ENCODE measurements around the gene STRAP. TPM values are rescaled to one million over a fixed set of nuclear protein-coding genes. Genes with fewer than 3 reads are reported as not detected.

The STRAP gene
- total RNA-seq, 1 donor, result 69.5 TPM

DNA sequence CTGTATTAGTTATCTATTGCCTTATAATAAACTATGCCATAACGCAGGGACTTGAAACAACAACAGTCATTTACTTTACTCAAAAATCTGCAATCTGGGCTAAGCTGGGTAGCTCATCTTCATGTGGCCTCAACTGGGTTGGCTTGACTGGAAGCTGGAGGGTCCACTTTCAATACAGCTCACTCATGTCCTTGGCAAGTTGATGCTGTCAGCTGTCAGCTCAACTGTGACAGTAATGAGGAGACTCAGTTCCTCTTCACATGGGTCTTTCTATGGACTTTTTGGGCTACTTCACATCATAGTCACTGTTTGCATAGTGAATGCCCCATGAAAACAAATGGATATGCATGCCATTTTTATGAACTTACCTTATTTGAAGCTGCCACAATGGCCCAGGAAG, 33.6 kb upstream of the STRAP start:
- H3K4me2 ChIP-seq (ENCODE audit: insufficient read depth, low read length), result no peak overlapping the region
- no peak overlapping the region for H3K4me3 ChIP-seq (ENCODE audit: insufficient read depth, low read length)
- TF ChIP-seq, protein P1, sequence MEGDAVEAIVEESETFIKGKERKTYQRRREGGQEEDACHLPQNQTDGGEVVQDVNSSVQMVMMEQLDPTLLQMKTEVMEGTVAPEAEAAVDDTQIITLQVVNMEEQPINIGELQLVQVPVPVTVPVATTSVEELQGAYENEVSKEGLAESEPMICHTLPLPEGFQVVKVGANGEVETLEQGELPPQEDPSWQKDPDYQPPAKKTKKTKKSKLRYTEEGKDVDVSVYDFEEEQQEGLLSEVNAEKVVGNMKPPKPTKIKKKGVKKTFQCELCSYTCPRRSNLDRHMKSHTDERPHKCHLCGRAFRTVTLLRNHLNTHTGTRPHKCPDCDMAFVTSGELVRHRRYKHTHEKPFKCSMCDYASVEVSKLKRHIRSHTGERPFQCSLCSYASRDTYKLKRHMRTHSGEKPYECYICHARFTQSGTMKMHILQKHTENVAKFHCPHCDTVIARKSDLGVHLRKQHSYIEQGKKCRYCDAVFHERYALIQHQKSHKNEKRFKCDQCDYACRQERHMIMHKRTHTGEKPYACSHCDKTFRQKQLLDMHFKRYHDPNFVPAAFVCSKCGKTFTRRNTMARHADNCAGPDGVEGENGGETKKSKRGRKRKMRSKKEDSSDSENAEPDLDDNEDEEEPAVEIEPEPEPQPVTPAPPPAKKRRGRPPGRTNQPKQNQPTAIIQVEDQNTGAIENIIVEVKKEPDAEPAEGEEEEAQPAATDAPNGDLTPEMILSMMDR (IDR thresholded peaks at IDR 0.05; ENCODE audit: extremely low read depth, low read depth, low read length), result no peak
- DNase-seq (ENCODE audit: insufficient read length, low spot score, missing footprints), result no peak
- H3K27me3 ChIP-seq (ENCODE audit: insufficient read depth, low read length), result no peaks in the 10 kb centered on the region
- no peaks in the 10 kb centered on the region for H3K36me3 ChIP-seq (ENCODE audit: insufficient read depth, low read length)
- H3K79me2 ChIP-seq (ENCODE audit: insufficient read depth, low read length), result no peaks in the 10 kb centered on the region
- no peak overlapping the region for H2AFZ ChIP-seq (ENCODE audit: low read length)
- H3K27ac ChIP-seq (ENCODE audit: low read depth, low read length), result no peak overlapping the region
- no peaks in the 10 kb centered on the region for H3K9me3 ChIP-seq (ENCODE audit: low read depth, low read length)
- no peaks in the 10 kb centered on the region for H4K20me1 ChIP-seq (ENCODE audit: insufficient read depth, low read length)
- H3K4me1 ChIP-seq (ENCODE audit: insufficient read depth, low read length), result peaks cover 4% of the 10 kb centered on the region

DNA sequence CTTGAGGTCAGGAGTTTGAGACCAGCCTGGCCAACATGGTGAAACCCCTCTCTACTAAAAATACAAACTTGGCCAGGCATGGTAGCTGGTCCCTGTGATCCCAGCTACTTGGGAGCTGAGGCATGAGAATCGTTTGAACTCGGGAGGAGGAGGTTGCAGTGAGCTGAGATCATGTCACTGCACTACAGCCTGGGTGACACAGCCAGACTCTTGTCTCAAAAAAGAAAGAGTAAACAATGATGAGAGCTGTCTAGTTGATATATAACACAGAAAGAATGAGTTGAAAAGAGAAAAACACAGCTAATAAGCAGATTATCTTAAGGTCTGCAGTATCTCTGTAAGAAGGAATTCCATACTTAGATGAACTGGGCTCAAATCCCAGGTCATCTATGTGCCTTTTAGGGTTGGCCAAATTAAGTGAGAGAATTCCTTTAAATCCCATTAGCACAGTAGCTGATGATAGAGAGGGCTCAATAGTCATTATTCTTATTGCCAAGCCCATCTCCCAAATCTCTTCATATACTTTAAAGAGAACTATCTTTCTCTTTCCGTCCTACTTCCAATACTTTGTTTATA, 31.1 kb upstream of the STRAP start:
- H3K27me3 ChIP-seq (ENCODE audit: insufficient read depth, low read length), result no peaks in the 10 kb centered on the region
- no peak overlapping the region for H3K4me2 ChIP-seq (ENCODE audit: insufficient read depth, low read length)
- H3K9me3 ChIP-seq (ENCODE audit: low read depth, low read length), result no peaks in the 10 kb centered on the region
- H3K79me2 ChIP-seq (ENCODE audit: insufficient read depth, low read length), result no peaks in the 10 kb centered on the region
- TF ChIP-seq, protein P1 (IDR thresholded peaks at IDR 0.05; ENCODE audit: extremely low read depth, low read depth, low read length), result no peak
- H2AFZ ChIP-seq (ENCODE audit: low read length), result peak overlapping the region; percentile 4
- no peak overlapping the region for H3K27ac ChIP-seq (ENCODE audit: low read depth, low read length)
- H3K4me3 ChIP-seq (ENCODE audit: insufficient read depth, low read length), result no peak overlapping the region
- no peaks in the 10 kb centered on the region for H4K20me1 ChIP-seq (ENCODE audit: insufficient read depth, low read length)
- H3K36me3 ChIP-seq (ENCODE audit: insufficient read depth, low read length), result no peaks in the 10 kb centered on the region
- H3K4me1 ChIP-seq (ENCODE audit: insufficient read depth, low read length), result peaks cover 15% of the 10 kb centered on the region
- no peak for DNase-seq (ENCODE audit: insufficient read length, low spot score, missing footprints)

DNA sequence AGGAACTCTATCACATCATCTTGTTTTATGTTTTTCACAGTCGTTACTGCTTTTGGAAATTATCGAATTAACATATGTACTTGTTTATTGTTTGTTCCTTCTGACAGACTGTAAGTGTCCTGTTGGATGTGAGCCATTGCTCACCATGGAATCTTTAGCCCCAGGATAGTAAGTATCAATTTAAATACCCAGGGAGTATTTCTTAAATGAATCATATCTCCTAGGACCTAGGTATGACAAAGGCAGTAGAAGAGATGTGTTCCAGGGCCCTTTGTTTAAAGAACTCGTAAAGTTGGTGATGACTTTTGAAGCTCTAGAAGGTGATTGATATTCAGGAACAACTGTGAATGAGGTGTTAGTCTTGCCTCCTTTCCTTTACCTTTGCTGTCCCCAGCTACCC, 30.3 kb upstream of the STRAP start:
- no peaks in the 10 kb centered on the region for H3K36me3 ChIP-seq (ENCODE audit: insufficient read depth, low read length)
- H3K27ac ChIP-seq (ENCODE audit: low read depth, low read length), result peak overlapping the region; percentile 49
- H3K9me3 ChIP-seq (ENCODE audit: low read depth, low read length), result no peaks in the 10 kb centered on the region
- no peaks in the 10 kb centered on the region for H3K79me2 ChIP-seq (ENCODE audit: insufficient read depth, low read length)
- H2AFZ ChIP-seq (ENCODE audit: low read length), result peak overlapping the region; percentile 70
- peaks cover 17% of the 10 kb centered on the region for H3K4me1 ChIP-seq (ENCODE audit: insufficient read depth, low read length)
- no peak overlapping the region for H3K4me3 ChIP-seq (ENCODE audit: insufficient read depth, low read length)
- H4K20me1 ChIP-seq (ENCODE audit: insufficient read depth, low read length), result no peaks in the 10 kb centered on the region
- TF ChIP-seq, protein P1 (IDR thresholded peaks at IDR 0.05; ENCODE audit: extremely low read depth, low read depth, low read length), result no peak
- no peaks in the 10 kb centered on the region for H3K27me3 ChIP-seq (ENCODE audit: insufficient read depth, low read length)
- no peak for DNase-seq (ENCODE audit: insufficient read length, low spot score, missing footprints)
- H3K4me2 ChIP-seq (ENCODE audit: insufficient read depth, low read length), result no peak overlapping the region

DNA sequence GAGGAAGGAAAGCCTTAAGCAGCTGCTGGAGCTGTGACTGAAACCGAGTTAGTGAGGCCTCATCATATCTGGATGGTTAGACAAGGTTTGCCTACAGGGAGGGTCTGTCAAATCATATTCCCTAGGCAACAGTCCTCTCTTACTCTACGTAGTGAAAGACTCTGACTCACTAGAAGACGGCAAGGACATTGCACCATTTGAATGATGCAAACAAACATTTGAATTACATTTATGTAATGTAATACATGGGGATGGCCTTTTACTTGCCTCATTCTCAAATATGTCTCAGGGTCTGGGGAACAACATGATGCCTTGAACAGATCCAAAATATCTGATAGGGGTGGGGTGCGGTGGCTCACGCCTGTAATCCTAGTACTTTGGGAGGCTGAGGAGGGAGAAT, 29.8 kb upstream of the STRAP start:
- H3K27ac ChIP-seq (ENCODE audit: low read depth, low read length), result peak overlapping the region; percentile 49

More for the DNA sequence above, 29.8 kb upstream of the STRAP start:
- DNase-seq (ENCODE audit: insufficient read length, low spot score, missing footprints), result no peak
- no peak overlapping the region for H3K4me3 ChIP-seq (ENCODE audit: insufficient read depth, low read length)
- no peaks in the 10 kb centered on the region for H4K20me1 ChIP-seq (ENCODE audit: insufficient read depth, low read length)
- H3K27me3 ChIP-seq (ENCODE audit: insufficient read depth, low read length), result no peaks in the 10 kb centered on the region
- peak overlapping the region; percentile 70 for H2AFZ ChIP-seq (ENCODE audit: low read length)
- no peaks in the 10 kb centered on the region for H3K79me2 ChIP-seq (ENCODE audit: insufficient read depth, low read length)
- H3K36me3 ChIP-seq (ENCODE audit: insufficient read depth, low read length), result no peaks in the 10 kb centered on the region
- no peak overlapping the region for H3K4me2 ChIP-seq (ENCODE audit: insufficient read depth, low read length)
- peaks cover 17% of the 10 kb centered on the region for H3K4me1 ChIP-seq (ENCODE audit: insufficient read depth, low read length)
- no peaks in the 10 kb centered on the region for H3K9me3 ChIP-seq (ENCODE audit: low read depth, low read length)
- TF ChIP-seq, protein P1 (IDR thresholded peaks at IDR 0.05; ENCODE audit: extremely low read depth, low read depth, low read length), result no peak
